ENCODE data around the gene NKPD1. TPM values are rescaled to one million over a fixed set of nuclear protein-coding genes. Genes with fewer than 3 reads are reported as not detected.

Gene NKPD1
- total and polyA plus RNA-seq, 2 experiments from 2014 or later: 0.24 to 1.3 TPM

DNA sequence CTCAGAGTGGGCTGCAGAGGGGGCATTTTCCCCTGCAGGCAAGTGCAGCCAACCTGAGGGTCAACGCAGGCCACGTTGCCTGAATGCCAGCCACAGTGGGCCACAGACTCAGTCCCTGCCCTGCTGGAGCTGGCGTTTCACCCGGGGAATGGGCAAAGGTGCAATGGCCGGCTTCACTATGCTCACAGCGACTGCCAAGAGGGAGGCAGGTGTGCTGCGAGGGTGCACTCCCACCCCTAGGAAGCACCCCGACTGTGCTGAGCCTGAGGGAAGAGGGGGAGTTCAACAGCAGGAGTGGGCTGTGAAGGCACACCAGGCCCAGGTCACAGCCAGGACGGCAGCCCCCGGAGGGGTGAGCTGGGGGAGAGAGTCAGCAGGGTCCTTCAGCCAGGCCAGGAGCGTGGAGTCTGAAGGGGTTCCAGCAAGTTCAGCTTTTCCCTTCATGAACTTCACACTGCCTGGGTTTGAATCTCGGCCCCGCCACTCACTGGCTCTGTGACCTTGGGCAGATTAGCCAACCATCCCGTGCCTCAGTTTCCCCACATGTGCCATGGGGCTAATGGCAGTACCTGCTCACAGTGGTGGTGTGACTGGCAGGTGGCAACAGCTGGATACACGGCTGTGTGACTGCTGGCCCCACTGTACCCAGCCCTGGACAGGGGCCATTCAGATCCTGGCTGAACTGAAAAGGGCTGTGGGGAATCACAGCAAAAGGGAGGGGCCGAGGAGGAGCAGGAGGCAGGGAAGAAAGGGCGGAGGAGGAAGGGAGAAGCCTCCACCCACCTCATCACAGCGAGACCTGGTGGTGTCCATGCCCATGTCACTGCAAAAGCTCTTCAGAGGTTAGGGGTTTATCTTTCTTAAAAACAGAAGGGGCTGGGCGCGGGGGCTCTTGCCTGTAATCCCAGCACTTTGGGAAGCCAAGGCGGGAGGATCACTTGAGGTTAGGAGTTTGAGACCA is 9.6 kb upstream of the NKPD1 start:
- H3K79me2 ChIP-seq (replicated peaks; ENCODE audit: insufficient read depth): no peaks in the 10 kb centered on the region; the same call in 1 of the 2 replicates
- TF ChIP-seq, protein P1, sequence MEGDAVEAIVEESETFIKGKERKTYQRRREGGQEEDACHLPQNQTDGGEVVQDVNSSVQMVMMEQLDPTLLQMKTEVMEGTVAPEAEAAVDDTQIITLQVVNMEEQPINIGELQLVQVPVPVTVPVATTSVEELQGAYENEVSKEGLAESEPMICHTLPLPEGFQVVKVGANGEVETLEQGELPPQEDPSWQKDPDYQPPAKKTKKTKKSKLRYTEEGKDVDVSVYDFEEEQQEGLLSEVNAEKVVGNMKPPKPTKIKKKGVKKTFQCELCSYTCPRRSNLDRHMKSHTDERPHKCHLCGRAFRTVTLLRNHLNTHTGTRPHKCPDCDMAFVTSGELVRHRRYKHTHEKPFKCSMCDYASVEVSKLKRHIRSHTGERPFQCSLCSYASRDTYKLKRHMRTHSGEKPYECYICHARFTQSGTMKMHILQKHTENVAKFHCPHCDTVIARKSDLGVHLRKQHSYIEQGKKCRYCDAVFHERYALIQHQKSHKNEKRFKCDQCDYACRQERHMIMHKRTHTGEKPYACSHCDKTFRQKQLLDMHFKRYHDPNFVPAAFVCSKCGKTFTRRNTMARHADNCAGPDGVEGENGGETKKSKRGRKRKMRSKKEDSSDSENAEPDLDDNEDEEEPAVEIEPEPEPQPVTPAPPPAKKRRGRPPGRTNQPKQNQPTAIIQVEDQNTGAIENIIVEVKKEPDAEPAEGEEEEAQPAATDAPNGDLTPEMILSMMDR (conservative IDR thresholded peaks at IDR 0.05; ENCODE audit: low read depth in 2 of 2): no peak
- TF ChIP-seq, protein P2, sequence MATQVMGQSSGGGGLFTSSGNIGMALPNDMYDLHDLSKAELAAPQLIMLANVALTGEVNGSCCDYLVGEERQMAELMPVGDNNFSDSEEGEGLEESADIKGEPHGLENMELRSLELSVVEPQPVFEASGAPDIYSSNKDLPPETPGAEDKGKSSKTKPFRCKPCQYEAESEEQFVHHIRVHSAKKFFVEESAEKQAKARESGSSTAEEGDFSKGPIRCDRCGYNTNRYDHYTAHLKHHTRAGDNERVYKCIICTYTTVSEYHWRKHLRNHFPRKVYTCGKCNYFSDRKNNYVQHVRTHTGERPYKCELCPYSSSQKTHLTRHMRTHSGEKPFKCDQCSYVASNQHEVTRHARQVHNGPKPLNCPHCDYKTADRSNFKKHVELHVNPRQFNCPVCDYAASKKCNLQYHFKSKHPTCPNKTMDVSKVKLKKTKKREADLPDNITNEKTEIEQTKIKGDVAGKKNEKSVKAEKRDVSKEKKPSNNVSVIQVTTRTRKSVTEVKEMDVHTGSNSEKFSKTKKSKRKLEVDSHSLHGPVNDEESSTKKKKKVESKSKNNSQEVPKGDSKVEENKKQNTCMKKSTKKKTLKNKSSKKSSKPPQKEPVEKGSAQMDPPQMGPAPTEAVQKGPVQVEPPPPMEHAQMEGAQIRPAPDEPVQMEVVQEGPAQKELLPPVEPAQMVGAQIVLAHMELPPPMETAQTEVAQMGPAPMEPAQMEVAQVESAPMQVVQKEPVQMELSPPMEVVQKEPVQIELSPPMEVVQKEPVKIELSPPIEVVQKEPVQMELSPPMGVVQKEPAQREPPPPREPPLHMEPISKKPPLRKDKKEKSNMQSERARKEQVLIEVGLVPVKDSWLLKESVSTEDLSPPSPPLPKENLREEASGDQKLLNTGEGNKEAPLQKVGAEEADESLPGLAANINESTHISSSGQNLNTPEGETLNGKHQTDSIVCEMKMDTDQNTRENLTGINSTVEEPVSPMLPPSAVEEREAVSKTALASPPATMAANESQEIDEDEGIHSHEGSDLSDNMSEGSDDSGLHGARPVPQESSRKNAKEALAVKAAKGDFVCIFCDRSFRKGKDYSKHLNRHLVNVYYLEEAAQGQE (IDR thresholded peaks at IDR 0.05; ENCODE audit: unreplicated experiment): no peak
- TF ChIP-seq JUNB (IDR thresholded peaks at IDR 0.05; ENCODE audit: unreplicated experiment) (no peak), ZNF114 (CRISPR knock-in tag; IDR thresholded peaks at IDR 0.05) (no peak), CREB1 (CRISPR knock-in tag; IDR thresholded peaks at IDR 0.05; ENCODE audit: low read depth) (no peak)
- H4K20me1 ChIP-seq (replicated peaks; ENCODE audit: insufficient read depth): no peaks in the 10 kb centered on the region; the same call in 1 of the 2 replicates
- no peak overlapping the region for H3K4me2 ChIP-seq
- no peak for ATAC-seq
- Mint-ChIP-seq H3K4me1 (peaks cover 6% of the 10 kb centered on the region), H3K4me3 (no peak overlapping the region), H3K9me3 (no peaks in the 10 kb centered on the region), H3K27me3 (ENCODE audit: insufficient read depth, low read depth, poor library complexity) (peaks cover 14% of the 10 kb centered on the region), H3K27ac (no peak overlapping the region), H3K36me3 (ENCODE audit: low read depth) (no peaks in the 10 kb centered on the region; the same call in 2 of the 3 replicates)
- H3K36me3 ChIP-seq (ENCODE audit: insufficient read depth): no peaks in the 10 kb centered on the region
- no peak overlapping the region for H3K27ac ChIP-seq (ENCODE audit: low read depth)
- H3K4me1 ChIP-seq (ENCODE audit: insufficient read depth): 0 out of 2 replicates have a peak, but pooled peaks cover 4% of the 10 kb centered on the region
- no peak overlapping the region for H2AFZ ChIP-seq
- no peaks in the 10 kb centered on the region for H3K27me3 ChIP-seq (ENCODE audit: insufficient read depth)
- DNase-seq (ENCODE audit: low spot score): no peak
- H3K4me3 ChIP-seq: no peak overlapping the region
- no peaks in the 10 kb centered on the region for H3K9me2 ChIP-seq (ENCODE audit: insufficient read depth)
- no peaks in the 10 kb centered on the region; the same call in 1 of the 2 replicates for H3F3A ChIP-seq (replicated peaks; ENCODE audit: low read depth)

DNA sequence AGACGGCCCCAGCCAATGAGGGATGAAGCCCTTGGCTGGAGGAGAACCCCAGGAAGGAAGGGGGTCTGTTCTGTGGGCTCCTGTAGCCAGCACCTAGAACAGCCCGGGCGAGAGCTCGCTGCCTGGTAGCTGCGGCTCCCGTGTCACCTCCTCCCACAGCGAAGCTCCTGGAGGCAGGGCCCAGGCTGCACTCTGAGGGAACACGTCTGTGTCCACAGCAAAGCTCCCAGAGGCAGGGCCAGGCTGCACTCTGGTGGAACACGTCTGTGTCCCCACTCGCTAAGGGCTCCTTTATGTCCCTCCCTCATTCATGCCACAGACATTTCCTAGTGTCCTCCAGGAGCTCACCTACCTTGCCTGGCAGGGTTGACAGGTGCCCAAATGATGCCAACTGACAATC is 8.8 kb upstream of the NKPD1 start:
- H3K36me3 ChIP-seq (ENCODE audit: insufficient read depth): no peaks in the 10 kb centered on the region
- H3K27me3 Mint-ChIP-seq (ENCODE audit: insufficient read depth, low read depth, poor library complexity): peaks cover 14% of the 10 kb centered on the region
- no peaks in the 10 kb centered on the region; the same call in 1 of the 2 replicates for H4K20me1 ChIP-seq (replicated peaks; ENCODE audit: insufficient read depth)
- ATAC-seq (no peak), DNase-seq (ENCODE audit: low spot score) (no peak)
- no peaks in the 10 kb centered on the region for H3K27me3 ChIP-seq (ENCODE audit: insufficient read depth)
- no peaks in the 10 kb centered on the region for H3K9me2 ChIP-seq (ENCODE audit: insufficient read depth)
- H3K9me3 Mint-ChIP-seq: no peaks in the 10 kb centered on the region
- H3K36me3 Mint-ChIP-seq (ENCODE audit: low read depth): no peaks in the 10 kb centered on the region; the same call in 2 of the 3 replicates
- no peak overlapping the region for H3K4me3 Mint-ChIP-seq
- no peak overlapping the region for H3K4me2 ChIP-seq
- H3K79me2 ChIP-seq (replicated peaks; ENCODE audit: insufficient read depth): no peaks in the 10 kb centered on the region; the same call in 1 of the 2 replicates
- H3K4me3 ChIP-seq: no peak overlapping the region
- no peak overlapping the region for H2AFZ ChIP-seq
- H3K4me1 ChIP-seq (ENCODE audit: insufficient read depth): 0 out of 2 replicates have a peak, but pooled peaks cover 4% of the 10 kb centered on the region
- H3F3A ChIP-seq (replicated peaks; ENCODE audit: low read depth): no peaks in the 10 kb centered on the region; the same call in 1 of the 2 replicates
- H3K27ac ChIP-seq (ENCODE audit: low read depth): no peak overlapping the region
- H3K4me1 Mint-ChIP-seq: peaks cover 6% of the 10 kb centered on the region
- no peak overlapping the region for H3K27ac Mint-ChIP-seq
- TF ChIP-seq STAT1 (IDR thresholded peaks at IDR 0.05; ENCODE audit: unreplicated experiment) (no peak), EZH2phosphoT487 (IDR thresholded peaks at IDR 0.05; ENCODE audit: unreplicated experiment) (no peak), ZNF114 (CRISPR knock-in tag; IDR thresholded peaks at IDR 0.05) (no peak), CREB1 (CRISPR knock-in tag; IDR thresholded peaks at IDR 0.05; ENCODE audit: low read depth) (no peak), NANOG (IDR thresholded peaks at IDR 0.05; ENCODE audit: borderline replicate concordance) (no peak), EZH2 (IDR thresholded peaks at IDR 0.05; ENCODE audit: low read depth, unreplicated experiment) (no peak), POLR2AphosphoS5 (IDR thresholded peaks at IDR 0.05; ENCODE audit: low read depth) (no peak)
- TF ChIP-seq, protein P3, sequence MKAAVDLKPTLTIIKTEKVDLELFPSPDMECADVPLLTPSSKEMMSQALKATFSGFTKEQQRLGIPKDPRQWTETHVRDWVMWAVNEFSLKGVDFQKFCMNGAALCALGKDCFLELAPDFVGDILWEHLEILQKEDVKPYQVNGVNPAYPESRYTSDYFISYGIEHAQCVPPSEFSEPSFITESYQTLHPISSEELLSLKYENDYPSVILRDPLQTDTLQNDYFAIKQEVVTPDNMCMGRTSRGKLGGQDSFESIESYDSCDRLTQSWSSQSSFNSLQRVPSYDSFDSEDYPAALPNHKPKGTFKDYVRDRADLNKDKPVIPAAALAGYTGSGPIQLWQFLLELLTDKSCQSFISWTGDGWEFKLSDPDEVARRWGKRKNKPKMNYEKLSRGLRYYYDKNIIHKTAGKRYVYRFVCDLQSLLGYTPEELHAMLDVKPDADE (IDR thresholded peaks at IDR 0.05): no peak
- TF ChIP-seq, protein P1 (conservative IDR thresholded peaks at IDR 0.05; ENCODE audit: low read depth in 2 of 2): no peak
